GM04504 (cell line): ENCODE data around the gene SLC29A2.
"Not testable (repeated sequence)": the region's sequence is repeated elsewhere in the genome, so short reads cannot be mapped to it uniquely, and the experiment has no call there.

Source experiments
- DNase-seq: peaks from one replicate; pipeline ENCODE4 v3.0.0-alpha.2; 2012; ENCODE audit warnings: low read depth

SLC29A2 gene

GRCh38 chr11:66384316-66384715 lies 12.8 kb upstream of the SLC29A2 start:
- DNase-seq, result not testable (repeated sequence)

DNA sequence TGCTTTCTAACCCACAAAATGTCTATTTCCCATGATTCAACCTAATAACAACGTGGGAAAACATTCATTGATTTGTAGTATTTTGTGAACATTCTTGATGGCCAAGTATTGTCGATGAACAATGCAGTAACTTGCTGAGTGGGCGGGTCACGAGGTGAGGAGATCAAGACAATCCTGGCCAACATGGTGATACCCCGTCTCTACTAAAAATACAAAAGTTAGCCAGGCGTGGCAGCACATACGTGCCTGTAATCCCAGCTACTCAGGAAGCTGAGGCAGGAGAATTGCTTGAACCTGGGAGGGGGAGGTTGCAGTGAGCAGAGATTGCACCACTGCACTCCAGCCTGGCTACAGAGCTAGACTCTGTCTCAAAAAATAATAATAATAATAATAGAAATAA lies 8.7 kb upstream of the SLC29A2 start:
- not testable (repeated sequence) for DNase-seq

- not testable (repeated sequence) for DNase-seq
Measured at GRCh38 chr11:66373690-66374287, 2.2 kb upstream of the SLC29A2 start.

DNA sequence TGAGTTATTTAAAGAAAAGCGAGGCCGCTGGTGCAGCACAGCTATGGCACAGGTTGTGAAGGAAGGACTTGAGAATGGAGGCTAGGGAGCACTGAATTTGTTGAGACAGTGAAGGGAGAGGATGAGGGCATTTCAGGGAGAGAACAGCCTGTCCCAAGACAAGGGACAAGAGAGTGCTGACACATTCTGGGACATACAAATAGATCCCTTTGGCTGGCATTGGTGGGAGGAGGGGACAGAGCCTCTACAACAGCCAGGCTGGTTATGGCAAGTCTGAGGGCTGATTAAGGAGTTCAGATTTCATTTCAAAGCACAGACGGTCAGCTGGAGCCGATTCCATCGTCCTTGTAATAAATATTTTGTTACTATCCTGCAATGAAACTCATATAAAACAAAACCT lies 1.7 kb upstream of the SLC29A2 start:
- no peak for DNase-seq

GRCh38 chr11:66369073-66369894 lies 2.3 kb downstream of the SLC29A2 start:
- DNase-seq, result no peak

GRCh38 chr11:66368484-66368883 lies 3.1 kb downstream of the SLC29A2 start:
- no peak for DNase-seq

DNA sequence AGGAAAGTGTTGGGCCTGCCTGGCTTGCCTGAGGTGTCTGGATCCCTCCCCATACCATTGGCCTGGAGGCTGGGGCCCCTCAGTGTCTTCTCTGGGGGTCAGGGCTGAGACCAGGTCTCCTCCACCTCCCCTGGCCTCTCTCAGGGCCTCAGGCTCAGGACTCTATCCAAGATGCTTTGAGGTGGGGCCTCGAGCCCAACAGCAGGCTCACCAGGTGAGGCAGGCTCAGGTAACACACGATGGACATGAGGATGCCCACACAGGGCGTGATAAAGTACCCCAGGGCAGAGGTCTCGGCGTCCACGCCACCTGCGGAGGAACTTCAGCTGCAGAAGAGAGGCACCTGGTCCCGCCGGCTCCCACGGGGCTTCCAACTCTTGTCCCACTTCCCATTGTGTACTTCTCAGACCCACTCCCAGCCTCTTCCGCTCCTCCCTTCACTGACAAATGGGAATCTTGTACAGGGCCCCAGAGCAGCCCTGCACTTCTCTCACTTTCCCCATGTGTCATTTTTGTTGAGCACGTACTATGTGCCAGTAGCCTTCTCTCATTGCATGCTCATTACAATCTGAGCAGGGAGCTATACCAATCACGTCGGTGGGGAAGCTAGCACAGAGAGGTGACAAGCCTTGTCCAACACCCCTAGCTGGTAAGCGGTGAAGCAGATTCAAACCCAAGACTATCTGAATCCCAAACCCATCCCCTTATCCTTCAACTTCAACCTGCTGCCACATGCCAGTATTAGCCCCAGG lies 3.8 kb downstream of the SLC29A2 start:
- no peak for DNase-seq

DNA sequence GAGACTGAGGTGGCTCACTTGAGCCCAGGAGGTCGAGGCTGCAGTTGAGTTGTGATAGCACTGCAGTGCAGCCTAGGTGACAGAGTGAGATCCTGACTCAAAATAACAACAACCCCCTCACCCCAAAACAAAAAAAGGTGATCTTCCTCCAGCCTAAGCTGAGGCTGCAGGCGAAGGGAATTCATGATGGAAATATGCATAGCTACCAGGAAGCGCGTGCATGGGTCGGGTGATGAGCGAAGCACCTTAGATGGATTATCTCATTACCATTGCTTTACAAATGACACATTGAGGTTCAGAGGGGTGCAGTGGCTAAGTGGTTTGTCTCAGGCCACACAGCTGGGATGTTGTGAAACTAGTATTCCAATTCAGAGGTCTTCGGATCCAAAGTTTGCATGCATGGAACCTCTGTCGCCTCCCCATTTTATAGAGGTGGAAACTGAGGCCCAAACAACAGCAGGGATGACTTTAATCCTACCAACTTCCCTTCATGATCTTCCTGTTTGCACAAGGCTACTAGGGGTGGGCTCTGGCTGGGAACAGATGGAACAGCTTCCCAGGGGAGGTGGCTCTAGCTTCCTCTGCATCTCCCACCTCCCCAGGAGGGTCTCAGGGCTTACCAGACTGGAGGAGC lies 4.6 kb downstream of the SLC29A2 start:
- no peak for DNase-seq

DNA sequence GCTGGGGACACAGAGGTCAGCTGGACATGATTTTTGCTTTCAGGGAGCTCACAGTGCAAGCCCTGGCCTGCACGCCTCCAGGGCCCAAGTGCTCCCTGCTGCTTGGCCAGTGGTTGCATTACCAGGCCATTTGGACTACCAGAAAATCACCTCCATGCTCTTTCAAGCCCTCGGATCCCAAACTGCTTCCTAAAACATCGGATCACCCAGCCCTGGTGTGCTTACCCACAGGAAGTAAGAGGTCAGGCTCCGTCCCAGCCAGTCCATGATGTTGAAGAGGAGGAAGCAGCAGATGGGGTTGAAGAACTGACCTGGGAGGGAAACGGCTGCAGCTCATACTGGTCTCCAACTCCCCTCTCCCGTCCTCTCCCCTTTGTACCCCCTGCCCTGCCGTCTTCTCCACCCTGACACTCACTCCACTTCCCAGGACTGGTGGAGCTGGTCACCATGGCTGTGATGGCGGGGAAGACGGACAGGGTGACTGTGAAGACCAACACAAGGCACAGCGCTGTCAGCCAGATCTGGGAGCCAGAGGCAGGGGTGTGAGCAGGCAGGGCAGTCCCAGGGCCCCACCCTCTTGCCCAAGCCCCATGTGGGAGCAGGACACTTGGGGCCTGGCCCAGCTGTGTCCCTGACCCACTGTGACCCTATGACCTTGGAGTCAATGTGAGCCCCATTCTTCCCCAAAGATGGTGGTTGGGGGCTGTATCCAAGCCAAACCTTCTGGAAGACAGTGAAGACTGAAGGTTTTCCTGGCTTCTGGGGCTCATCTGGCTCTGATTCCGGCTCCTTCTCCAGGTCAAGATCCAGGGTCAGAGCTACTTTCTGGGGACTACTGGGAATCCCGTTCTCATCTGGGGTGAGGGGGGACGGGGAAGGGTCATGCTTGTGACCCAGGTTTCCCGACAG lies 5.6 kb downstream of the SLC29A2 start:
- DNase-seq, result no peak

- no peak for DNase-seq
Measured at GRCh38 chr11:66365166-66365565, 6.4 kb downstream of the SLC29A2 start.

DNA sequence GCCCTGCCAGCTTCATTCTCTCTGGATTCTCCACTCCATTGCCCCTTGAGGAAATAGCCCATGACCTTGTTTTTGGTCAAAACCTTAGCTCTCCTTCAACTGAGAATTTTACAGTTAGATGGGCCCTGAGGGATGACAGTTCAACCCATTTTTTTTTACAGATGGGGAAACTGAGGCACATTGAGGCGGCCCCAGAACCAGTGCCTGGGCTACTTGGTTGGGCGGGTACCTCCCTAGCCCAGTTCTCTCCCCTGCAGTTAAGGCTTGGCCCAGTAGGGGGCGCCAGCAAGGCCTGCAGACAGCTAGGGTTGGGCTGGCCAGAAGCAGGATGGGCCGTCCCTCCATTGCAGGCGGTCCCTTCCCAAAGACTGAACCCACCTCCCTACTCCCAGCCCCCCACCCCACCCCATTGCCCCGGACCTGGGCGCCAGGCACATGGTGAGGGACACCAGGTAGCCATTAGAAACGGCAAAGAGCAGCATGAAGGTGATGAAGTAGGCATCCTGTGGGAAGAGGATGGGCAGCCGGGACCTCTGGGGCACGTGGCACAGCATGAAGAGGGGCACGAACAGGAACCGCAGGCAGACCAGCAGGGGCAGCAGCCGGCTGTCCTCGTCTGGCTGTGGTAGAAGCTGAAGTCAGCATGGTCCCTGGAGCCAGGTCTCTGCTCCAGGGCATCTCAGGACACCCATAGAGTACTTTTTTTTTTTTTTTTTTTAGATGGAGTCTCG lies 7.6 kb downstream of the SLC29A2 start:
- DNase-seq, result no peak

DNA sequence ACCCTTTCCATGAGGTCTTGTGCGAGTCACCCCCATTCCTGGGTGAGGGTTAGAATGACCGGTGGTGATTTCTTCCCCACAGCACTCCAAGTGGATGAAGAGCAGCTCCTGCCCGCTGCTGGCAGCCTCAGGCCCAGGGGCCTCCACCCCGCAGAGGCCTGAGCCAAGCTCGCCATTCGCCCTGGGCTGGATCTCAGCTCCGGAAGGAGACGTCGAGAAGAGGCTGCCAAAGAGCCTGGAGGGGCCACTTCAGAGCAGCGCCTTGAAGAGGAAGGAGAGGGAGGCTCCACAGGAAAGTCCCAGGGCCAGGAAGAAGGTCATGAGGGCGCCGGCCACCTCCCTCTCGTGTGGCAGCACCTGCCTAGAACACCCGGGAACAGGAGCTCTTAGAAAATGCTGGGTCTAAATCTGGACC lies 8.4 kb downstream of the SLC29A2 start:
- no peak for DNase-seq

DNA sequence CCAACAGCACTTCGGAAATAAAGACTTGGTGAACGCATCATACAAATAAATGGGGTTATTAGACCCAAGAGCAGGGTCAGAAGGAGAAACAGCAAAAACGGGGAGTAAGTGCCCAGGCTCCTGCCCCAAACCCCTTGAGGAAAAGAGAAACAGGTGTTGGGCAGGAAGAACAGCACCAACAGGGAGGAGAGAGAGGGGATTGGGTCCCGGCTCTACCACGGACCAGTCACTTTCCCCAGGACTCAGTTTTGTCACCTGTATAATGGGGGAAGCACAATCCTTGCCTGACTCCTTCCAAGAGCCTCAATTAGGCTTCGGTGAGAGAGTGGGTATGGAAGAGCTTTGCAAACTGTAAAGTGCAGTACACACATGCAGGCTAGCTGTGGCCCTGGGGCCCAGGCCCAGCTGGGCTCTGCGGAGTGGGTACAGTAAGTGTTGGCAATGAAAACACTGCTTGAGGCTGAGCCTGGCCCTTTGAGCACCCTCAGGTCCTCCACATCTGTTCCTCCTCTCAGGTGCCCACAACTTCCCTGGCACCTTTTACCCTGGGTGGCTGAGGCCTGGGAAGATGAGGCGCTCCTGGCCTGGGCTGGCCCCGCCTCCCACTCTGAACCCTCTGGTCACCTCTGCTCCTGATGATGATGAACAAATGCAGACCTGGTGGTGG lies 8.9 kb downstream of the SLC29A2 start:
- DNase-seq, result no peak

DNA sequence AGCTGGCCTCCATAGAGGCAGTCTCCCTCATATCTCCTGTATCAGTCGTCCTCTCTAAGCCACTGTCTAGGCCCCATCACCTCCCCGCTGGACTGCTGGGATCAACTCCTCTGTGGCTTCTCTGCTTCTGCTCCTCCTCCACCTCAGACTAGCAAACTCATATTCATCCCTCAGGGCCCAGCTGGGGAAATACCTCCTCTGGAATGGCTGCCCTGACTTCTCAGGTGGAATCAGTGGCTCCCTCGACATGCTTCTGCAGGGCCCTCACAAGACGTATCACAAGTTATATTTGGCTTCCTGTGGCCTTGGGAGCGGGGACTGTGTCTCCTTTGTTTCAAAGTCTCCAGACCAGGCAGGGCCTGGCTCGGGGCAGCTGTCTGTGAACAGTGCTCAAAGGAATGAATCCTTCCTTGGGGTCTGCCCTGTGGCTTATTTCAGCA lies 10.0 kb downstream of the SLC29A2 start:
- no peak for DNase-seq

DNA sequence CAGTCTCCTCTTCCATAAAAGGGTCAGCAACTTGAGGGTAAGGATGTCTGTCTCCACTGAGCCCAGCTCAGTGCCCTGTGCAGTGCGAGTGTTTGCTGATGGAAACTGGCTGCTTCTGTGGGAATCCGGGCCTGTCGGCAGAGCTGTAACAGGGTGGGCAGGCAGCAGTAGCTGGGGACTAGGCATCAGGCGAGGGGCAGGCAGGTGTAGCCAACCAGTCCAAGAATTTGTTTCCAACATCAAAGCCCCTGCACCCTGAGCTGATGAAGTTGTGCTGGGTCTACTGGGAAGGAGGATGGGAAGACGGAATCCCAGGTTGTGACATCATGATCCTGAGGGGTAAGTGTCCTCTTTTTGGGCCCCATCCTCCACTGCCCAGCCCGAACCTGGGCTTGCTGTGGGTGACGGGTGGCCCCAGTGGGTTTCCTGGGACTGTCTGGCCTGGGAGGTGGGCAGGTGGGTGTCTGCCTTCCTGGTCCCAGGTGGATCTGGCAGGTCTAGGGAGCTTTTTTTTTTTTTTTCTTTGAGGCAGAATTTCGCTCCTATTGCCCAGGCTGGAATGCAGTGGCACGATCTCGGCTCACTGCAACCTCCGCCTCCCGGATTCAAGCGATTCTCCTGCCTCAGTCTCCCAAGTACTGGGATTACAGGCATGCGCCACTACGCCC lies 11.0 kb downstream of the SLC29A2 start:
- no peak for DNase-seq

- no peak for DNase-seq
Measured at GRCh38 chr11:66359662-66360087, 11.9 kb downstream of the SLC29A2 start.

GRCh38 chr11:66350560-66351235 lies 20.9 kb downstream of the SLC29A2 start:
- not testable (repeated sequence) for DNase-seq

DNA sequence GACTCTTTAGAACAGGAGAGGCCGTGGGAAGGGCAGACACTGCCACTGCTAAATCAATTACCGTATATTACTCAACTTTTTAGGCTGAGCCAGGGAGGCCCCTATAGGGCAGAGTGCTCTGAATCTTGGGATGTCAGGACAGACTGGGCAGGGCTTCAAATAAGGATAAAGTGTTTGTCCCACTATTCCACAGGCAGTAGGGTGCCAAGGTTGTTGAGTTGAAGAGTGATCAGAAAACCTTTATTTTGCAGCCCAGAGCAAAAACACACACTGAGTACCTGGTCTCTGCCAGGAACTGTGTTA lies 22.5 kb downstream of the SLC29A2 start:
- no peak for DNase-seq
